ENCODE measurements around the gene CARD10.

CARD10 gene

DNA sequence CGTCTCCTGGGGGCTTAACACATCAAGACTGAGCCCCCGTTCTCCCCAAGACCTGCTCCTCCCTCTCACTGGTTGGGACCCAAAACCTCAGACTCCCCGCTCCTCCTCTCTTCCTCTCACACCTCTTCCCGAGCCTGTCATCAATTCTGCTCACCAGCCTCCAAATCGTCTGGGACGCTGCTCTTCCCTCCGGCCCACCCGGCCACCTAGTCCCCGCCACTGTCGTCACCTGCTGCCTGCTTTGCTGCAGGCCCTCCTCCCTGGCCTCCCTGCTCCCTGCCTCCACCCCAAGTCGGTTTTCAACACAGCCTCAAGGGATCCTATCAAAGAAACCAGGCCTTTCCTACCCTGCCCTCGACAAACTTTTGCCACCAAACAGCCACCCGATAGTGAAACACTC lies 36.2 kb downstream of the CARD10 start:
- no peak overlapping the region for H3K27ac ChIP-seq (ENCODE audit: low read depth, low read length)
- peaks cover 18% of the 10 kb centered on the region for H3K4me1 ChIP-seq (ENCODE audit: control insufficient read depth, insufficient read depth, low read length)
- peaks cover 6% of the 10 kb centered on the region; the same call in 1 of the 2 replicates for H3K27me3 ChIP-seq (ENCODE audit: control insufficient read depth, insufficient read depth, low read length)
- H3K36me3 ChIP-seq (ENCODE audit: control insufficient read depth, insufficient read depth, low read length) = no peaks in the 10 kb centered on the region
- H3K9me3 ChIP-seq (ENCODE audit: control insufficient read depth, insufficient read depth, low read depth, low read length) = no peaks in the 10 kb centered on the region
- H3K4me3 ChIP-seq (ENCODE audit: low read depth, low read length) = no peak overlapping the region
- H3K9ac ChIP-seq (ENCODE audit: low read length) = no peak overlapping the region

- Histone ChIP-seq H3K9me3 (ENCODE audit: control insufficient read depth, insufficient read depth, low read depth, low read length) (no peaks in the 10 kb centered on the region), H3K27me3 (ENCODE audit: control insufficient read depth, insufficient read depth, low read length) (peaks cover 6% of the 10 kb centered on the region; the same call in 1 of the 2 replicates), H3K9ac (ENCODE audit: low read length) (no peak overlapping the region), H3K36me3 (ENCODE audit: control insufficient read depth, insufficient read depth, low read length) (no peaks in the 10 kb centered on the region), H3K27ac (ENCODE audit: low read depth, low read length) (no peak overlapping the region), H3K4me1 (ENCODE audit: control insufficient read depth, insufficient read depth, low read length) (peaks cover 18% of the 10 kb centered on the region), H3K4me3 (ENCODE audit: low read depth, low read length) (no peak overlapping the region)
Observed at GRCh38 chr22:37482244-37482643, 37.0 kb downstream of the CARD10 start.

- no peak overlapping the region for H3K27ac ChIP-seq (ENCODE audit: low read depth, low read length)
- peaks cover 6% of the 10 kb centered on the region; the same call in 1 of the 2 replicates for H3K27me3 ChIP-seq (ENCODE audit: control insufficient read depth, insufficient read depth, low read length)
- H3K4me1 ChIP-seq (ENCODE audit: control insufficient read depth, insufficient read depth, low read length) = peaks cover 10% of the 10 kb centered on the region
- H3K9me3 ChIP-seq (ENCODE audit: control insufficient read depth, insufficient read depth, low read depth, low read length) = no peaks in the 10 kb centered on the region
- no peak overlapping the region for H3K4me3 ChIP-seq (ENCODE audit: low read depth, low read length)
- H3K36me3 ChIP-seq (ENCODE audit: control insufficient read depth, insufficient read depth, low read length) = no peaks in the 10 kb centered on the region
- H3K9ac ChIP-seq (ENCODE audit: low read length) = no peak overlapping the region
Observed at GRCh38 chr22:37481347-37481907, 37.8 kb downstream of the CARD10 start.

GRCh38 chr22:37480387-37481346 lies 38.5 kb downstream of the CARD10 start:
- Histone ChIP-seq H3K27ac (ENCODE audit: low read depth, low read length) (no peak overlapping the region), H3K4me3 (ENCODE audit: low read depth, low read length) (no peak overlapping the region), H3K9me3 (ENCODE audit: control insufficient read depth, insufficient read depth, low read depth, low read length) (no peaks in the 10 kb centered on the region), H3K27me3 (ENCODE audit: control insufficient read depth, insufficient read depth, low read length) (peaks cover 1% of the 10 kb centered on the region; the same call in 1 of the 2 replicates), H3K4me1 (ENCODE audit: control insufficient read depth, insufficient read depth, low read length) (peaks cover 8% of the 10 kb centered on the region; the same call in 1 of the 2 replicates), H3K9ac (ENCODE audit: low read length) (no peak overlapping the region), H3K36me3 (ENCODE audit: control insufficient read depth, insufficient read depth, low read length) (no peaks in the 10 kb centered on the region)

DNA sequence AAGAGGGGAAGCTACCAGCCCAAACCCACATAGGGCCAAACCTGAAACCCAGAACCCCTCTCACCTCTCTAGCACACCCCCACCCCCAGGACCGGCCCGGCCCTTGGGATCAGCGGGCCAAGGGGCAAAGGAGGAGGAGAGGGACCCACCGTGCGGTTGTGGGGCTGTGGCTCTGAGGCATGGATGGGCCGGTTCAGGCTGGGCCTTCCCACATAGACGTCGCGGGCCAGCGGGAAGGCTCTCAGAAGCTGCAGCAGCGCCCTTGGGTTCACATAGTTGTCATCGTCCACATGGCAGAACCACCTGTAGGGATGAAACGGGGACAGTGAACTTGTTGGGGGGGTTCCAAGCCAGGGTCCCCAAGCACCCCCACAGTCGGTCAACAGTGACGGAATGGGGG lies 40.0 kb downstream of the CARD10 start:
- H3K9ac ChIP-seq (ENCODE audit: low read length) = no peak overlapping the region
- H3K27me3 ChIP-seq (ENCODE audit: control insufficient read depth, insufficient read depth, low read length) = no peaks in the 10 kb centered on the region
- no peak overlapping the region for H3K27ac ChIP-seq (ENCODE audit: low read depth, low read length)
- H3K4me1 ChIP-seq (ENCODE audit: control insufficient read depth, insufficient read depth, low read length) = peaks cover 2% of the 10 kb centered on the region; the same call in 1 of the 2 replicates
- H3K36me3 ChIP-seq (ENCODE audit: control insufficient read depth, insufficient read depth, low read length) = no peaks in the 10 kb centered on the region
- no peaks in the 10 kb centered on the region for H3K9me3 ChIP-seq (ENCODE audit: control insufficient read depth, insufficient read depth, low read depth, low read length)
- no peak overlapping the region for H3K4me3 ChIP-seq (ENCODE audit: low read depth, low read length)

- H3K36me3 ChIP-seq (ENCODE audit: control insufficient read depth, insufficient read depth, low read length) = no peaks in the 10 kb centered on the region
Observed at GRCh38 chr22:37476389-37477329, 42.6 kb downstream of the CARD10 start.

GRCh38 chr22:37474447-37475090 lies 44.6 kb downstream of the CARD10 start:
- Histone ChIP-seq H3K9me3 (ENCODE audit: control insufficient read depth, insufficient read depth, low read depth, low read length) (no peaks in the 10 kb centered on the region), H3K36me3 (ENCODE audit: control insufficient read depth, insufficient read depth, low read length) (no peaks in the 10 kb centered on the region), H3K4me3 (ENCODE audit: low read depth, low read length) (no peak overlapping the region), H3K4me1 (ENCODE audit: control insufficient read depth, insufficient read depth, low read length) (no peaks in the 10 kb centered on the region), H3K9ac (ENCODE audit: low read length) (no peak overlapping the region), H3K27me3 (ENCODE audit: control insufficient read depth, insufficient read depth, low read length) (no peaks in the 10 kb centered on the region), H3K27ac (ENCODE audit: low read depth, low read length) (no peak overlapping the region)

More at GRCh38 chr22:37476389-37477329, 42.6 kb downstream of the CARD10 start:
- Histone ChIP-seq H3K9ac (ENCODE audit: low read length) (no peak overlapping the region), H3K27ac (ENCODE audit: low read depth, low read length) (no peak overlapping the region), H3K4me1 (ENCODE audit: control insufficient read depth, insufficient read depth, low read length) (no peaks in the 10 kb centered on the region), H3K4me3 (ENCODE audit: low read depth, low read length) (no peak overlapping the region), H3K27me3 (ENCODE audit: control insufficient read depth, insufficient read depth, low read length) (no peaks in the 10 kb centered on the region), H3K9me3 (ENCODE audit: control insufficient read depth, insufficient read depth, low read depth, low read length) (no peaks in the 10 kb centered on the region)

- H3K27ac ChIP-seq (ENCODE audit: low read depth, low read length) = no peak overlapping the region
- H3K9ac ChIP-seq (ENCODE audit: low read length) = no peak overlapping the region
- no peaks in the 10 kb centered on the region for H3K27me3 ChIP-seq (ENCODE audit: control insufficient read depth, insufficient read depth, low read length)
- no peaks in the 10 kb centered on the region for H3K4me1 ChIP-seq (ENCODE audit: control insufficient read depth, insufficient read depth, low read length)
- no peaks in the 10 kb centered on the region for H3K36me3 ChIP-seq (ENCODE audit: control insufficient read depth, insufficient read depth, low read length)
- H3K4me3 ChIP-seq (ENCODE audit: low read depth, low read length) = no peak overlapping the region
- no peaks in the 10 kb centered on the region for H3K9me3 ChIP-seq (ENCODE audit: control insufficient read depth, insufficient read depth, low read depth, low read length)
Observed at GRCh38 chr22:37473437-37473946, 45.7 kb downstream of the CARD10 start.

- Histone ChIP-seq H3K9ac (ENCODE audit: low read length) (no peak overlapping the region), H3K36me3 (ENCODE audit: control insufficient read depth, insufficient read depth, low read length) (no peaks in the 10 kb centered on the region), H3K9me3 (ENCODE audit: control insufficient read depth, insufficient read depth, low read depth, low read length) (no peaks in the 10 kb centered on the region), H3K4me1 (ENCODE audit: control insufficient read depth, insufficient read depth, low read length) (no peaks in the 10 kb centered on the region), H3K27ac (ENCODE audit: low read depth, low read length) (no peak overlapping the region), H3K4me3 (ENCODE audit: low read depth, low read length) (no peak overlapping the region), H3K27me3 (ENCODE audit: control insufficient read depth, insufficient read depth, low read length) (no peaks in the 10 kb centered on the region)
Observed at GRCh38 chr22:37472418-37473006, 46.7 kb downstream of the CARD10 start.

Data from HUES6 (cell line).